SJSA1 (cell line): ENCODE measurements around the gene RELCH. TPM values are rescaled to one million over a fixed set of nuclear protein-coding genes. Genes with fewer than 3 reads are reported as not detected.
"Not testable (repeated sequence)": the region's sequence is repeated elsewhere in the genome, so short reads cannot be mapped to it uniquely, and the experiment has no call there.

ENCODE experiments used
- DNase-seq, 2 experiments: peaks; one replicate each; pipeline ENCODE4 v3.0.0-alpha.2; 2015 to 2020; ENCODE audit warnings: low spot score in 2 of 2, low read depth in 1 of 2
- H3K27ac ChIP-seq: fragments of 250-450 bp; sonication (Bioruptor Pico); 2 replicates; pipeline ENCODE4 v1.5.1; 2020; ENCODE audit warnings: mild to moderate bottlenecking, moderate library complexity
- H3K27me3 ChIP-seq: fragments of 250-450 bp; sonication (Bioruptor Pico); replicated peaks from 2 replicates; pipeline ENCODE4 v1.5.1; 2020; ENCODE audit warnings: mild to moderate bottlenecking, moderate library complexity
- H3K36me3 ChIP-seq: fragments of 250-450 bp; sonication (Bioruptor Pico); 2 replicates; pipeline ENCODE4 v1.5.1; 2020; ENCODE audit warnings: mild to moderate bottlenecking
- H3K4me1 ChIP-seq: fragments of 250-450 bp; sonication (Bioruptor Pico); replicated peaks from 2 replicates; pipeline ENCODE4 v1.6.1; 2021; ENCODE audit warnings: mild to moderate bottlenecking
- H3K4me3 ChIP-seq: fragments of 250-450 bp; sonication (Bioruptor Pico); 2 replicates; pipeline ENCODE4 v1.5.1; 2020; ENCODE audit warnings: mild to moderate bottlenecking
- H3K9me3 ChIP-seq: fragments of 250-450 bp; sonication (Bioruptor Pico); replicated peaks from 2 replicates; pipeline ENCODE4 v1.5.1; 2020; ENCODE audit warnings: mild to moderate bottlenecking
- total RNA-seq: library from RNA; depleted of rRNA; stranded (reverse); fragments of >200 nt; shearing (Covaris generic); gene quantifications from 2 replicates; pipeline ENCODE4 v1.2.3, GENCODE V29; 2014; rRNA removed

Gene RELCH
- 17.5 and 19.4 TPM in 2 replicates for total RNA-seq

GRCh38 chr18:62186774-62187542 is at the start of gene RELCH, which contains the start of gene PIGN:
RELCH (plus strand) TSS chr18:62187255; CDS start chr18:62187506, 251 bp downstream.
PIGN (minus strand) TSS chr18:62187056; CDS start chr18:62161353, 25,703 bp downstream.
- no peaks in the 10 kb centered on the region for H3K9me3 ChIP-seq
- no peaks in the 10 kb centered on the region for H3K27me3 ChIP-seq
- H3K4me1 ChIP-seq, result peaks cover 11% of the 10 kb centered on the region
- peaks cover 10% of the 10 kb centered on the region for H3K36me3 ChIP-seq
- DNase-seq, result peak; percentile 93 to 97
- peak within 1 kb of the TSS; percentile 51; the same call in 1 of the 2 replicates for H3K27ac ChIP-seq
- H3K4me3 ChIP-seq, result peak within 1 kb of the TSS; percentile 95

DNA sequence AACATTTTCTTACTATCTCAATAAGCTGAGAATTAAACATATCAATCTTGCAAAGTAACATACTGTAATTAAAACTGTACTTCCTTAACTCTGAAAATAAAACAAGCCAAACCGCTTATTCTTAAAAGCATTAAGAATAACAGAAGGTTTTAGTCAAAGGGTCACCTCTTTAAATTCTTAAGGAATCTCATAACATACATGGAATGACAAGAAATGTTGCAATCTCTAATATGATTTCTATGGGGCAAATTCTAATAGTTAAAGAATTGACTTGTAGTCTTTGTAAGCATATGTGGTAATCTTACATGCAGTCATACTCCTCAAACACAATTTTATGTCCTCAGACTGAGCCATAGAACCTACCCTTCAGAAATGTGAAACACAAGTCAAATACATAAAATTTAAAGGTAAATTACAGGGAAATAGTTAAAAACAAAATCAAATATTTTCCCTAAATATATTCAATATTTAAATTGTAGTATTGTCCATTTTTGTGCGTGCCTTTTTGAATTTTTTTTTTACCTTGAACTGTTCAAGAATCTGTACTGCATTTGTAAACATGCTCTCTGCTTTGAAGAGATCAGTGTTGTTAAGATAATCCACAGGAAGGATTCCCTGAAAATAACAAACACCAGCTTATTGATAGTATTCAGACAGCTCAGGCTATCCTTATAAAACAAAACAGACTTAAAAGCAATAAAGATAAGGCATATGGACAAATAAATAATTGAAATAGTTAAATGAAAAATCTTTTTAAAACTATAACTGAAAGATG is 48.4 kb upstream of the RELCH start:
- H3K9me3 ChIP-seq, result no peaks in the 10 kb centered on the region
- H3K4me1 ChIP-seq, result no peaks in the 10 kb centered on the region
- no peak overlapping the region for H3K27ac ChIP-seq
- no peak for DNase-seq
- H3K36me3 ChIP-seq, result no peaks in the 10 kb centered on the region; the same call in 1 of the 2 replicates
- H3K4me3 ChIP-seq, result no peak overlapping the region
- H3K27me3 ChIP-seq, result no peaks in the 10 kb centered on the region

GRCh38 chr18:62140259-62140658 is 46.8 kb upstream of the RELCH start:
- no peak overlapping the region for H3K4me3 ChIP-seq
- no peaks in the 10 kb centered on the region for H3K9me3 ChIP-seq
- no peak for DNase-seq
- H3K36me3 ChIP-seq, result peaks cover 4% of the 10 kb centered on the region
- no peaks in the 10 kb centered on the region for H3K27me3 ChIP-seq
- no peak overlapping the region for H3K27ac ChIP-seq
- no peaks in the 10 kb centered on the region for H3K4me1 ChIP-seq

DNA sequence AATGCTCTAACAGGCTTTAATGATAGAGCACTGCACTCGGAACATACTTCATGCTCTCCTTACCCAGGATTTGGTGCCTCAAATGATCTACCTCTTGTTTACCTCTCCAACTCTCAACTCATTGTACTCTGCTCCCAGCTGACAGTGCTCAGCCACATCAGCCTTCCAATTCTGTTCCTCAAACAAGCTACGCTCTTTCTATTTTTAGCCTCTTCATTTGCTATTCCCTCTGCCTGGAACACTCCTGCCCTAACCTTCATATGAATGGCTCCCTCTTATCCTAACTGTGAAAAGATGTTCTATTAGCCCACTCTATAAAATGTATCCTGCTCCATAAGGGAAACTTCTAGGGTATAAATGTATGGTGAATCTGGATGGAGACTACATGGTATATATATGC is 42.7 kb upstream of the RELCH start:
- no peak overlapping the region for H3K27ac ChIP-seq
- no peak overlapping the region for H3K4me3 ChIP-seq
- H3K36me3 ChIP-seq, result peaks cover 4% of the 10 kb centered on the region; the same call in 1 of the 2 replicates
- H3K9me3 ChIP-seq, result no peaks in the 10 kb centered on the region
- H3K4me1 ChIP-seq, result no peaks in the 10 kb centered on the region
- DNase-seq, result no peak
- H3K27me3 ChIP-seq, result no peaks in the 10 kb centered on the region

DNA sequence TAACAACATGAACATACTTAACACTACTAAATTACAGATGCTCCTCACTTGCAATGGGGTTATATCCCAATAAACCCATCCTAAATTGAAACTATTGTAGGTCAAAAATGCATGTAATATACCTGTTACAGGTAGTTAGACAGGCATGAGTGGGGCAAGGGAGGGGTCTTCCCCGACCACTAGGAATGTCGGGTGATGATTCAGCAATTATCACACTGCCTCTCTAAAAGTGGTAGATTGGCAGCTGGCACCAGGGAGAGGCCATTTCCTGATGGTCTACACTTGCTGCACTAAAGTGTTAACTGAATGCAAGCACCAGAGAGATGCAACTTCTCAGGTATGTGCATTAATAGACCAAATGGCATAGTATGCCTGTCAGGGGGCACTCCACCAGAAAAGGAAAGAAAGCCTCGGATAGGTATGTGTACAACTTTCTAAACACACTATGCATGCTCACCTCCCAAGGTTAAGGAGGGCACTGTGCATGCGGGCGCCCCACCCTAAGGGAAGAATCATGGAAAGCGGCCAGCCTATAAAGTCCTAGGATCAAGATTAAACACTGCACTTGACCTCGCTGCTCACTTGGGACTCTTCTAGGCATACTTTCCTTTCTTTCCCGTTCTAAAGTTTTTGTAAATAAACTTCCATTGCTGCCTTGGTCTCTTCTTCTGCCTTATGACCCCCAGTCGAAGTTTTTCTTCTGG is 35.8 kb upstream of the RELCH start:
- H3K27ac ChIP-seq, result no peak overlapping the region
- no peaks in the 10 kb centered on the region for H3K36me3 ChIP-seq
- no peaks in the 10 kb centered on the region for H3K4me1 ChIP-seq
- H3K27me3 ChIP-seq, result no peaks in the 10 kb centered on the region
- no peaks in the 10 kb centered on the region for H3K9me3 ChIP-seq
- no peak overlapping the region for H3K4me3 ChIP-seq
- no peak for DNase-seq

DNA sequence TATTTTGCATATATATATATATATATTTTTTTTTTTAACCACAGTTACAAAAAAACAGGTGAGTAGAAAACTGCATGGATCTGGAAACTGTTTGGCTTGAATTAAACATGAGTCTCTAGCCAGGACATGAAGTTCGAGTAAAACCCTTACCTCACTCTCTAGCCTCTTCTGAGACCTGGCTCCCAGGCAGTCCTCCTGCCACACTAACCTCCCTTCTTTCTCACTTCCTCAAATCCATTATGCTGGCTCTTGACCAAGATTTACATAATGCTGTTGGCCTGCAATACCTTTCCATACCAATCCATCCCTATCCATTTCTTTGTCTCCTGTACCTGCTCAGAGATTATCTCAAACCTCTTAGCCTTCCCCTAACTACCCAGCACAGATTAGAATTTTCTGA is 34.2 kb upstream of the RELCH start:
- no peak overlapping the region for H3K4me3 ChIP-seq
- no peak overlapping the region for H3K27ac ChIP-seq
- H3K27me3 ChIP-seq, result no peaks in the 10 kb centered on the region

DNA sequence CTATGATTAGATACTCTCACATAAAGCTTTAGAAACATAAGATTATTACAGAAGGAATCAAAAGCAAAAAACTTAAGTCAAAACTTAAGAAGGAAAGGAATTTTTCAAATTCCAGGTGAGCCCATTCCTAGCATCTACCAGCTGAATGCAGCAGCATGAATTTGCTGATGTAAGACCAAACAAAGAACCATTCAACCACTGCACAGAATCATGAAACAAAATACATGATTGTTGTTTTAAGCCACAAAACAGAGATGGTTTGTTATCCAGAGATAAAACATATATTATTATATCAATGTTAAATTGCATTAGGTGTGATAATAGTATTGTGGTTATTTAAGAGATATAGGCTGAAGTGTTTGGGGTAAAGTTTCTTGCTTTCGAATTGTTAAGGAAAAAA is 29.2 kb upstream of the RELCH start:
- Histone ChIP-seq H3K4me3 (no peak overlapping the region), H3K36me3 (0 out of 2 replicates have a peak, but pooled peaks cover 3% of the 10 kb centered on the region), H3K4me1 (no peaks in the 10 kb centered on the region), H3K9me3 (no peaks in the 10 kb centered on the region), H3K27ac (no peak overlapping the region), H3K27me3 (no peaks in the 10 kb centered on the region)
- DNase-seq, result no peak

More for the DNA sequence above, 34.2 kb upstream of the RELCH start:
- Histone ChIP-seq H3K9me3 (no peaks in the 10 kb centered on the region), H3K4me1 (no peaks in the 10 kb centered on the region), H3K36me3 (no peaks in the 10 kb centered on the region)
- DNase-seq, result no peak

DNA sequence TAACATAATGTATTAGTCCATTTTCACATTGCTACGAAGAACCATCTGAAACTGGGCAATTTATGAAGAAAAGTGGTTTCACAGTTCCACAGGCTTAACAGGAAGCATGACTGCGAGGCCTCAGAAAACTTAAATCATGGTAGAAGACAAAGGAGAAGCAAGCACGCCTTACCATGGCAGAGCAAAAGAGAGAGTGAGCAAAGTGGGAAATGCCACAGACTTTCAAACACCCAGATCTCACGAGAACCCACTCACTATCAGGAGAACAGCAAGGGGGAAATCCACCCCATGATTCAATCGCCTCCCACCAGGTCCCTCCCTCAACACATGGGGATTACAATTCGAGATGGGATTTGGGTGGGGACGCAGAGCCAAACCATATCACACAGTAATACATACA is 22.7 kb upstream of the RELCH start:
- Histone ChIP-seq H3K9me3 (no peaks in the 10 kb centered on the region), H3K36me3 (0 out of 2 replicates have a peak, but pooled peaks cover 3% of the 10 kb centered on the region), H3K4me1 (no peaks in the 10 kb centered on the region), H3K4me3 (no peak overlapping the region), H3K27me3 (no peaks in the 10 kb centered on the region), H3K27ac (no peak overlapping the region)
- DNase-seq, result no peak

- no peaks in the 10 kb centered on the region for H3K27me3 ChIP-seq
- no peak overlapping the region for H3K4me3 ChIP-seq
- H3K9me3 ChIP-seq, result no peaks in the 10 kb centered on the region
- H3K27ac ChIP-seq, result no peak overlapping the region
- no peak for DNase-seq
- 0 out of 2 replicates have a peak, but pooled peaks cover 3% of the 10 kb centered on the region for H3K36me3 ChIP-seq
- no peaks in the 10 kb centered on the region for H3K4me1 ChIP-seq
These were observed 22.1 kb upstream of the RELCH start for GRCh38 chr18:62164855-62165487.

GRCh38 chr18:62165583-62165982 is 21.5 kb upstream of the RELCH start:
- DNase-seq, result no peak
- H3K4me3 ChIP-seq, result no peak overlapping the region
- H3K27ac ChIP-seq, result no peak overlapping the region

DNA sequence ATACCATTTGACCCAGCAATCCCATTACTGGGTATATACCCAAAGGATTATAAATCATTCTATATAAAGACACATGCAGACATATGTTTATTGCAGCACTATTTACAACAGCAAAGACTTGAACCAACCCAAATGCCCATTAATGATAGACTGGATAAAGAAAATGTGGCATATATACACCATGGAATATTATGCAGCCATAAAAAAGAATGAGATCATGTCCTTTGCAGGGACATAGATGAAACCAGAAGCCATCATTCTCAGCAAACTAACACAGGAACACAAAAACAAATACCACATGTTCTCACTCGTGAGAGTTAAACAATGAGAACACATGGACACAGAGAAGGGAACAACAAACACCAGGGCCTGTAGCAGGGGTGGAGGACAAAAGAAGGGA is 20.5 kb upstream of the RELCH start:
- H3K4me3 ChIP-seq, H3K4me1 ChIP-seq, H3K9me3 ChIP-seq, H3K27me3 ChIP-seq, DNase-seq, H3K27ac ChIP-seq, H3K36me3 ChIP-seq: not testable (repeated sequence)

More at GRCh38 chr18:62165583-62165982, 21.5 kb upstream of the RELCH start:
- 0 out of 2 replicates have a peak, but pooled peaks cover 3% of the 10 kb centered on the region for H3K36me3 ChIP-seq
- H3K27me3 ChIP-seq, result no peaks in the 10 kb centered on the region
- H3K4me1 ChIP-seq, result no peaks in the 10 kb centered on the region
- no peaks in the 10 kb centered on the region for H3K9me3 ChIP-seq

DNA sequence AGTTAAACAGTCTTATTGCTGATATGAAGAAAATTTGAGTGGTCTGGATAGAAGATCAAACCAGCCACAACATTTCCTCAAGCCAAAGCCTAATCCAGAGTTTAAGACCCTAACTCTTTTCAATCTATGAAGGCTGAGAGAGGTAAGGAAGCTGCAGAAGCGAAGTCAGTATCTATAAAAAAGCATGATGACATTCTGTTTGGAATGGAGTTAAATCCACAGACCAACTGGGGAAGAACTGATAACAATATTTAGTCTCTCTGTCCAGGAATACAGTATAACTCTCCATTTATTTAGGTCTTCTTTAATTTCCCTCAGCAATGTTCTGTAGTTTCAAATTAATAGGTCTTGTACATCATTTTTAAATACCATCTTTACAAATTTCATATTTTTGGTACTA is 16.2 kb upstream of the RELCH start:
- no peak overlapping the region for H3K4me3 ChIP-seq
- no peak for DNase-seq
- H3K36me3 ChIP-seq, result no peaks in the 10 kb centered on the region
- no peaks in the 10 kb centered on the region for H3K27me3 ChIP-seq
- H3K9me3 ChIP-seq, result no peaks in the 10 kb centered on the region
- no peak overlapping the region for H3K27ac ChIP-seq
- H3K4me1 ChIP-seq, result no peaks in the 10 kb centered on the region

DNA sequence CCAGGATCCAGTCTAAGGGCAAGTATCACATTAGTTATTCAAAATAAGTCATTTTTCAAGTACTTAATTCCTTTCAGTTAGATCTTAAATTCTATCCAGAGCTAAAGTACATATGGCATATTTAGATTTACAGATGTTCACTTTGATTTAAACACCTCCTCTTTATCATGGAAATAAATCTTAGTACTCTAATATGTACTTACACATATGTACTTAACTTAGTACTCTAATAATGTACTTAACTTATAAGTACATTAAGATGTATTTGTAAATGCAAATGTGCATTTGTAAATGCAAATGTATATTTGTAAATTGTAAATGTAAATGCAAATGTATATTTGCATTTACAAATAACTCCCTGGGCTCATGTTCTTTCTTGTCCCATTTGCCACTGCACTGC is 14.8 kb upstream of the RELCH start:
- no peak overlapping the region for H3K27ac ChIP-seq
- DNase-seq, result no peak
- H3K36me3 ChIP-seq, result no peaks in the 10 kb centered on the region
- H3K4me3 ChIP-seq, result no peak overlapping the region
- no peaks in the 10 kb centered on the region for H3K9me3 ChIP-seq
- H3K4me1 ChIP-seq, result no peaks in the 10 kb centered on the region
- no peaks in the 10 kb centered on the region for H3K27me3 ChIP-seq
